Measurements from ENCODE around the gene PCDHGA12.
"Not testable (repeated sequence)": the region's sequence is repeated elsewhere in the genome, so short reads cannot be mapped to it uniquely, and the experiment has no call there.

Gene PCDHGA12

GRCh38 chr5:141407790-141408505 is 22.4 kb upstream of the PCDHGA12 start, which contains the start of gene PCDHGB6:
PCDHGB6 (plus strand) TSS chr5:141408021; CDS start chr5:141408203, 182 bp downstream.
- peak in 1 of 2 donors; percentile 24 for DNase-seq (ENCODE audit: low read depth in 1 of 2, low spot score in 1 of 2)

GRCh38 chr5:141409598-141410306 is 20.6 kb upstream of the PCDHGA12 start:
- no peak for DNase-seq (ENCODE audit: low read depth in 1 of 2, low spot score in 1 of 2)

GRCh38 chr5:141411575-141411974 is 18.7 kb upstream of the PCDHGA12 start:
- DNase-seq (ENCODE audit: low read depth in 1 of 2, low spot score in 1 of 2), result no peak

GRCh38 chr5:141412854-141413539 is 17.3 kb upstream of the PCDHGA12 start, which contains the start of gene PCDHGA10:
PCDHGA10 (plus strand) TSS chr5:141412987; CDS start chr5:141413176, 189 bp downstream.
- peak in 1 of 2 donors; percentile 42 for DNase-seq (ENCODE audit: low read depth in 1 of 2, low spot score in 1 of 2)

GRCh38 chr5:141413540-141414069 is 16.7 kb upstream of the PCDHGA12 start:
- DNase-seq (ENCODE audit: low read depth in 1 of 2, low spot score in 1 of 2), result no peak

GRCh38 chr5:141414548-141415274 is 15.6 kb upstream of the PCDHGA12 start:
- DNase-seq (ENCODE audit: low read depth in 1 of 2, low spot score in 1 of 2), result not testable (repeated sequence)

- DNase-seq (ENCODE audit: low read depth in 1 of 2, low spot score in 1 of 2), result not testable (repeated sequence)
Observed at GRCh38 chr5:141415275-141415618, 15.1 kb upstream of the PCDHGA12 start.

GRCh38 chr5:141417494-141418172 is 12.7 kb upstream of the PCDHGA12 start, which contains the start of gene PCDHGB7:
PCDHGB7 (plus strand) TSS chr5:141417677; CDS start chr5:141417860, 183 bp downstream.
- not testable (repeated sequence) for DNase-seq (ENCODE audit: low read depth in 1 of 2, low spot score in 1 of 2)

- no peak for DNase-seq (ENCODE audit: low read depth in 1 of 2, low spot score in 1 of 2)
Observed at GRCh38 chr5:141419074-141419880, 11.0 kb upstream of the PCDHGA12 start.

GRCh38 chr5:141420855-141421488 is 9.3 kb upstream of the PCDHGA12 start, which contains the start of gene PCDHGA11:
PCDHGA11 (plus strand) TSS chr5:141421051; CDS start chr5:141421228, 177 bp downstream.
- DNase-seq (ENCODE audit: low read depth in 1 of 2, low spot score in 1 of 2), result peak in 1 of 2 donors; percentile 40

GRCh38 chr5:141421489-141421855 is 8.8 kb upstream of the PCDHGA12 start:
- no peak for DNase-seq (ENCODE audit: low read depth in 1 of 2, low spot score in 1 of 2)

GRCh38 chr5:141422742-141423291 is 7.5 kb upstream of the PCDHGA12 start:
- DNase-seq (ENCODE audit: low read depth in 1 of 2, low spot score in 1 of 2), result no peak

- DNase-seq (ENCODE audit: low read depth in 1 of 2, low spot score in 1 of 2), result no peak
Observed at GRCh38 chr5:141427783-141428426, 2.4 kb upstream of the PCDHGA12 start.

- no peak for DNase-seq (ENCODE audit: low read depth in 1 of 2, low spot score in 1 of 2)
Observed at GRCh38 chr5:141431286-141431685, 979 bp downstream of the PCDHGA12 start.

GRCh38 chr5:141432308-141432707 is 2.0 kb downstream of the PCDHGA12 start:
- not testable (repeated sequence) for DNase-seq (ENCODE audit: low read depth in 1 of 2, low spot score in 1 of 2)

GRCh38 chr5:141432726-141433125 is 2.4 kb downstream of the PCDHGA12 start:
- DNase-seq (ENCODE audit: low read depth in 1 of 2, low spot score in 1 of 2), result not testable (repeated sequence)

- no peak for DNase-seq (ENCODE audit: low read depth in 1 of 2, low spot score in 1 of 2)
Observed at GRCh38 chr5:141434006-141434405, 3.7 kb downstream of the PCDHGA12 start.

- no peak for DNase-seq (ENCODE audit: low read depth in 1 of 2, low spot score in 1 of 2)
Observed at GRCh38 chr5:141437221-141437620, 6.9 kb downstream of the PCDHGA12 start.

Data from activated CD4-positive, alpha-beta T cell treated with anti-CD3 and anti-CD28 coated beads, Interleukin-2, amount 50 U/mL, for 24 hours (primary cell).